GM18508 (cell line): ENCODE data around the gene BRICD5.

Experiments
- ATAC-seq: cut with Tn5 transposase; IDR thresholded peaks from one replicate; pipeline ENCODE4 v1.9.1; 2021; ENCODE audit warnings: moderate number of reproducible peaks; ENCODE audit not compliant: insufficient read depth, unreplicated experiment

Gene BRICD5

DNA sequence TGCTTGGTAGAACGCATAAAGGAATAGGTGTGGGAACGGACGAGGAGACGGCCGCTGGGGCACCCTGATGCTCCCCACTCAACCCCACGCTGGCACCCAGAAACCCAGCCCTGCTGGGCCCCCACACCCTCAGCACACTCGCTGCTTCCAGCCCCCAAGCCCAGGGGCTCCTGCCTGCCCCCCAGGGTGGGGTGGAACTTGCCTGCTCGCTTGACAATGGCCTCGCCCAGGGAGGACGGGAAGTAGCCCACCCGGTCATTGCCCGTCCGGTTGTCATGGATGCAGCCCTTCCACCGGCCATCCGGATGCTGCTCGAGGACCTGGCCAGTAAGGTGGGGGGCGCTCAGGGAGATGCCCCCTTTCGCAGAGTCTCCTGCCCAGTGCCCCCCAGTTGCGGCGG lies 24.2 kb downstream of the BRICD5 start:
- ATAC-seq = no peak

DNA sequence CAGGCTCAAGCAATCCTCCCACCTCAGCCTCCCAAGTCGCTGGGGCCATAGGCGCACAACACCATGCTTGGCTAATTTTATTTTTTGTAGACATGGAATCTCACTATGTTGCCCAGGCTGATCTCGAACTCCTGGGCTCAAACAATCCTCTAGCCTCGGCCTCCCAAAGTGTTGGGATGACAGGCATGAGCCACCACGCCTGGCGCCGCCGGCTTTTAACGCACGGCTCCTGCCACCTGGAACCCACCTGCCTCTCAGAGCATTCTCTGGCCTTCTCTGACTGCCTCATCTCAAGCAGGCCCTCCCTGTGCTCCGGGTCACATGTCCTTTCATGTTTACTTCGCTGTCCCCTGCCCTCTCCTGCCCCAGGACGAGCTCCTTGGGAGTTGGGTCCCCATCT lies 24.6 kb downstream of the BRICD5 start:
- ATAC-seq = no peak

DNA sequence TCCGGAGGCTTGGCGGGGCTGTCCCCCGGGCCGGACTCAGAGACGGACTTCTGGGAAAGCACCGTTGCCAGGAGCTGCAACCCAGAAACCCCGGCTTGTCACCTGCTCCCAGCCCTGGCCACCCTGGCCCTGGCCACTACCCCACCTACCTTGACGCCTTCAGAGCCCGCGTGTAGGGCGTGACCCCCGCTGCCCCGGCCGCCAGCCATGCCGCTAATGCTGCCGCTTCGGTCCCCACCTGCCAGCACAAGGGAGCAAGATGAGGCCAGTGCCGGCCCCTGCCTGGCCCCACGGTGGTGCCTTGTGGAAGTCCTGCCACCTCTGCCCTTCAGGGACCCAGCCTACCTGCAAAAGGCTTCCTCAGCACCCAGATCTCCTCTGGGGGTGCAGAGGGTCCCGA lies 25.7 kb downstream of the BRICD5 start:
- ATAC-seq = no peak

DNA sequence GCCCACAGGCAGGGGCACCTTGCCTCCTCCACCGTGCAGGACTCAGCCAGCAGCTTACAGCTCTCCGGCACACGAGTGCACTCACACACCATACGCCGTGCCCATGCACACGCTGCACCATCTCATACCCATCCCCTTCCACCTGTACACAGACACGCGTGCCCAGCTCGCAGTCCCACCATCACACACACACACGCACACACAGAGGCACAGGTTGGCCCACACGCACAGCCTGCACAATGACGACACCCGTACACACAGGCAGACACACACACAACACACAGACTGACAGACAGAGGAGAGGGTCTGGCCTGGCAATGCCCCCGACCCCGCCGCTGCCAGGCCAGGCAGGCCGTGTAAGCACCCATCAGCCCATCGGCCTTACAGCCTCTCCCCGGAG lies 26.3 kb downstream of the BRICD5 start:
- ATAC-seq = no peak

DNA sequence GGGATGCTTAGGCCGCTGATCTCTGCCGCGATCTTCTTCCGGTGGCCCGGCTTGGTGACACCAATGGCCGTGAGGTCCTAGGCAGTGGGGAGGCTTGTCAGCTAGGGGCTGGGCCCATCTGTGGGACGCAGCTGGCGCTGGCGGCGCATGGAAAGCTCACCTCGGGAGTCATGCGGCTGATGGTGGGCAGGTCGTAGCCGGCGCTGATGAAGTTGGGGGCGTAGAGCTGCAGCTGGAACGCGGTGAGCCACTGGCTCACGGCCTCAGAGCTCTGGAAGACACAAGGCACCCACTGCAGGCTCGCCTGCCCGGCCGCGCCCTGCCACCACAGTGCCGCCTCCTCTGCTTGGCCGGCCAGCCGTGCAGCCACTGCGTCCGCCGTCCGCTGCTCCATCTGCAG lies 27.0 kb downstream of the BRICD5 start:
- no peak for ATAC-seq

DNA sequence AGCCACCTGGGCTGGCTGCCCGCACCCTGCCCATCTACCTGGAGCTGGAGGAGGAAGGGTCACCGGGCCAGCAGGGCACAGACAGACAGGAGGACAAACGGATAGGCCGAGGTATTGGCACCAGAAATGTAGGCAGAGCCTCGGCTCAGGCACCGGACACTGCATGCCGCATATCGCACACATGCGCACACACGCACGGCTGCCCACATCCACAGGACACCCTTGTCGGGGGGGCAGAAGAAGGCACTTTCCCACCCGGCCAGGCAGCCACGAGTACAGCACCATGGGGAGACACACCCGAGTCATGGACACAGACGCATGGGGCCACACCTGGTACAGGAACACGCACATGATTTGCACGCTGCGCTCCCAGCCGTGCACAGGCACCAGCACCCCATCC lies 28.7 kb downstream of the BRICD5 start:
- no peak for ATAC-seq

DNA sequence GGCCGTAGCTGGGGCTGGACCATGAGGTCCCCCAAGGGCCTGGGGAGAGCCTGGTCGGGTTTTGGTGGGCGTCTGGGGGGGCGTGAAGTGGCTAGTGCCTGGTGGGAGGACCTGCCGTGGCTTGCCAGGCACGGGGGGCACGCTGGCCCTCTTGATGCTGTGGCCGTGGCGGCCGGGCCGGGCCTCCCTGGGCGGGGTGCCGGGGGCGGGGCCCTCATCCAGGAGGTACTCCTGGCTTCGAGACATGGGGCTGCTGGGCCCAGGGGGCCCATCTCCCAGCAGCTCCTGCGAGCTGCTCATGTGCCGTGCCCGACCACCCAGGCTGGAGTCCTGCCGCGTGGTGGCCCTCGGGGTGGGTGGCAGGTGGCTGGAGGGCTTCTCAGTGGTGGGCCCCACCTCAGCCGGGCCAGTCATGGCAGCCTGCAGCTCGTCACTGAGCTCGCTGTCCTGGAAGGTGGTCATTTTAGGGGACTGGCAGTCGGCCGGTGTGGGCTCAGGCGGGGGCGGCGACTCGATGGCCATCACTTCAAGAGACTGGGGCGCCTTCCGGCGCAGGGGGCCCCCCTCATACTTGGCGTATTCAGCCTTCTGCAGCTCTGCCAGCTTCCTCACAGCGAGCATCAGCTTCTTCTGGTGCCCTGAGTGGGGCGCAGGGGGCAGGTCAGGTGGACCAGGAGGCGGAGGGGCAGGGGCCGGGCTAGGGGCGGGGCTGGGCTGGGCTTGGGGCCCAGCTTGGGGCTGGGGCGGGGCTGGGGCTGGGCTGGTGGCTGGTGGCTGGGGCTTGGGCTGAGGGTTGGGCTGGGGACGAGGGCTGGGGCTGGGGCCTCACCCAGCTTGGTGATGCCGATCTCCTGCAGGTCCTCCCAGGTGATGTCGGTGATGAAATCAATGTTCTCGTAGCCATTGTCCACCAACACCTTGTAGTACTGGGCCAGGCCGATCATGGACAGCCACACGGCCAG lies 29.4 kb downstream of the BRICD5 start:
- no peak for ATAC-seq

DNA sequence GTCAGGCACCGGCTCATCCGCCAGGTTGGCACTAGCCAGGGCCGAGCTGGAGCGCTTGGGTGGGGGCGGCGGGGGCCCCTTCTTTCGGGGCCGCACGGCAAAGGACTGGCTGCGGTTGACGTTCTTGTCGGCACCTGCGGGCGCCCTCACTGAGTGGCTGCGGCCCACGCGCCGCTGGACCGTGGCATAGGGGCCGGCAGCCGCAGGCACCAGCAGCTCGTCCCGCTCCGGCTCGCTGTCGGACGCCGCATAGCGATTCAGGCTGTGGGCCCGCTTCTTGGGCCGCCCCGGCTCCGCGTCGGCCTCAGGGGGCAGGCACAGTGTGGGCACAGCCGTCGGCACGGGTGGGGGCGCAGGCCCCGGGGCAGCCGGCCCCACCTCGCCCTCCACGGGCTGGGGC lies 30.2 kb downstream of the BRICD5 start:
- ATAC-seq = no peak

DNA sequence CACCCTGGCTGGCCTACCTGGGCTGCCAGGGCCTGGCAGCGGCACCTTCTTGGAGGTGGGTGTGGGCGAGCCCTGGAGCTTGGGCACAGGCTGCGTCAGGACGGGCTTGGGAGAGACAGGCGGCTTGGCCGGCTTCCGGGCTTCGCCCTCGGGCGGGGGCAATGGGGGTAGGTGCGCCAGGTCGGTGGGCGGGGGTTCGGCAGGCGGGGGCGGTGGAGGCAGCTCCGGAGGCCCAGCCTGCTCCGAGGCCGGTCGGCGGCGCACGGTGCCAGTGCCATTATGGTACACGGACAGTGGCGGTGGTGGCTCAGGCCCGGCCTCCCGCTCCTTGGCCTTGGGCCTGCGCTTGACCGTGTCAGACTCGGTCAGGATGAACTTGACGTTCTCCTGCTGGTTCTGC lies 31.1 kb downstream of the BRICD5 start:
- no peak for ATAC-seq

DNA sequence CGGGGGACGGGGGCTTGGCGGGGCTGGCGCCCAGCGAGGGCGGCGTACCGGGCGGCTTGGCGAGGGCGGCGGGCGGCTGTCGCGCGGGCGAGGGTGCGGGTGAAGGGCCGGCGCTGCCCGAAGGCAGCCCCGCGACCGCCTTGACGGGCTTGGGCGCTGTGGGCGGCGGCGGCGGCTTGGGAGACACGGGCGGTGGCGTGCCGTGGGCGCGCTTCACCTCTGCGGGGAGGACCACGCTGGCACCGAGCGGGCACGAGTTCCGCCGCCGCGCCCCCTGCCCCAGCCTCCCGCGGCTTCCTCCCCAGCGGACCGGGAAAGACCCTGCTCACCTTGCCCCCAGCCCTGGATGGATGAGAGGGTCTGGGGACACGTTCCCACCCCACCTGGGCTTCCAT lies 31.6 kb downstream of the BRICD5 start:
- no peak for ATAC-seq

DNA sequence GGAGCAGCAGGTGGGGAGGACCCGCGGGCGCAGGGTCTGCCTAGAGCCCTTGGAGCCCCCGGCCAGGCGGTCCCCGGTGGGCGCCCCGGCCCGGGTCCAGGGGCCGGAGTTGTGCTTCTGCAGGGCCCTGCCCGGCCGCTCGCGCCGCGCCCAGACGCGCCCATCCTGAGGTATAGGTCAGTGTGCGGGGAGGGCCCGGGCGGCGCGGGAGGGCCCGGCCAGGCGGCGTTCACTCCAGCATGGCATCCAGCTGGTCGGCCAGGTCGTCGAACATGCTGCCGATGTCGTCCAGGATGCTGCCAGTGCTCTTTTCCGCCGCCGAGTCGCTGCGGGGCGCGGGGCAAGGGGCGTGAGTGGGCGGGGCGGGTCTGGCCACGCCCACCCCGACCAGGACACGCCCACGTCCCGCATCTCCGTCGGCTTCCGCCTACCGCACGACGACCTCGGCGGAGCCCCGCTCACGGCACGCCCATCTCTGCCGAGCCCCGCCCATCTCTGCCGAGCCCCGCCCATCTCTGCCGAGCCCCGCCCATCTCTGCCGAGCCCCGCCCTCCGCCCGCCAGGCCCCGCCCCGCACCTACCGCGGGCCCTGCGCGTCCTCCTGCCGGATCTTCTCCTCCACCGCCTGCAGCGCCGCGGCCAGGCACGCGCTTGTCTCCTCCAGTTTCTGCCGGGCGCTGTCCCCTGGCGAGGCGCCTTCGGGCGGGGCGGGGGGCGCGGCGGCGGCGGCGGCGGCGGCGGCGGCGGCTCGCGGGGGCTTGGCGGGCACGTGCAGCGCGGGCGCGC lies 32.1 kb downstream of the BRICD5 start:
- no peak for ATAC-seq

DNA sequence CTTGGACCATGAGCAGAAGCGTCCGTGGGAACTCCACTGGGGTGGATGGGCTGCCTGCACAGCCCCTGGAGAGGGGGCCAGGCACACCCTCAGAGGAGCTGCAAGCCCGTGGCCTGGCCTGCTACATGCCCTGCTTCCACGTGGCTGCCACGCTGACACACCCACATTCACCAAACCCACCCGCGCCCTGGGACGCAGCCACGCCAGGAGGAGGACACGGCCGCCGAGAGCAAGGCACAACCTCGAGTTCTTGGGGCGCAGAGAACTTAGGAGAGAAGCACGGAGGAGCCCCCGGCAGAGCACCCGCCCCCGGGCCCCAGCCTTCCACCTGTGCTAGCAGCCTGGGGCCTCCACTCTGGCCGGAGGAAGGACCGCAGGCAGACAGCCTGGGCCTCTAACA lies 33.1 kb downstream of the BRICD5 start:
- ATAC-seq = no peak

DNA sequence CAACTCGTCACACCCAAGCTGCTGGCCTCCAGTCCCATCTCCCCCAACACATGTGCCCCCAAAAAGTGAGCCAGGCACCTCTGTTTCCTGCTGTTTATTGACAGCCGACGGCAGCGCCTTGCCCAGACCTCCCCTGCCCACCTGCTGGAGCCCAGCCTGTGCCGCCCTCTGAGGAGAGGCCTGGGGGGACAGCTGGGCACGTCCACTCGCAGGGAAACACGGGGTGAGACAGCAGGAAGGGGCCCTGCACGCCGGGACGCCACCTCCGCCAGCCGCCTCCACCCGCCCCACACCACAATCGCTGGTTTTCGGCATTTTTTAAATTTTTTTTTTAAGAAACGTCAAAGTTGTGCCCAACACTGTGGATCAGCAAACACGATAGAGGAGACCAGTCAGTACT lies 33.6 kb downstream of the BRICD5 start:
- no peak for ATAC-seq

DNA sequence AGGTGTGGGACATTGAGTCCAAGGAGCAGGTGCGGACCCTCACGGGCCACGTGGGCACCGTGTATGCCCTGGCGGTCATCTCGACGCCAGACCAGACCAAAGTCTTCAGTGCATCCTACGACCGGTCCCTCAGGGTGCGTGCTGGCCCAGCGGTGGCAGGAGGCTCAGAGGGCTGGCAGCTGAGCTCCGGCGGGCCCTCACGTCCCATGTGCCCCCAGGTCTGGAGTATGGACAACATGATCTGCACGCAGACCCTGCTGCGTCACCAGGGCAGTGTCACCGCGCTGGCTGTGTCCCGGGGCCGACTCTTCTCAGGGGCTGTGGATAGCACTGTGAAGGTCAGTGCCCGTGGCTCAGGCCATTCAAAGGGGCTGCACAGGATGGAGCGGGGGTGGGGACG lies 34.6 kb downstream of the BRICD5 start:
- ATAC-seq = no peak

DNA sequence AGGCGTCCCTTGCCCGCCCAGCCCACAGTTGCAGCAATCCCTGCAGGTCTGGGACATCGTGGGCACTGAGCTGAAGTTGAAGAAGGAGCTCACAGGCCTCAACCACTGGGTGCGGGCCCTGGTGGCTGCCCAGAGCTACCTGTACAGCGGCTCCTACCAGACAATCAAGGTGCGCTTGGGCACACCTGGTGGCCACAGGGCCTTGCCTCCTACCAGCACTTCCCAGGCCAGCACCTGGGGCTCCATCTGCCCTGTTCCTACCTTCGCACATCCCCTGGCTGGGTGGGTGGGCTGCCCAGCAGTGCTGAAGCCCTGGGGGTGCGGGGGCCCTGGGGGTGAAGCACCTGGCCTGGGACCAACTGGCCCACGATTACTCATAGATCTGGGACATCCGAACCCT lies 35.2 kb downstream of the BRICD5 start:
- ATAC-seq = no peak

DNA sequence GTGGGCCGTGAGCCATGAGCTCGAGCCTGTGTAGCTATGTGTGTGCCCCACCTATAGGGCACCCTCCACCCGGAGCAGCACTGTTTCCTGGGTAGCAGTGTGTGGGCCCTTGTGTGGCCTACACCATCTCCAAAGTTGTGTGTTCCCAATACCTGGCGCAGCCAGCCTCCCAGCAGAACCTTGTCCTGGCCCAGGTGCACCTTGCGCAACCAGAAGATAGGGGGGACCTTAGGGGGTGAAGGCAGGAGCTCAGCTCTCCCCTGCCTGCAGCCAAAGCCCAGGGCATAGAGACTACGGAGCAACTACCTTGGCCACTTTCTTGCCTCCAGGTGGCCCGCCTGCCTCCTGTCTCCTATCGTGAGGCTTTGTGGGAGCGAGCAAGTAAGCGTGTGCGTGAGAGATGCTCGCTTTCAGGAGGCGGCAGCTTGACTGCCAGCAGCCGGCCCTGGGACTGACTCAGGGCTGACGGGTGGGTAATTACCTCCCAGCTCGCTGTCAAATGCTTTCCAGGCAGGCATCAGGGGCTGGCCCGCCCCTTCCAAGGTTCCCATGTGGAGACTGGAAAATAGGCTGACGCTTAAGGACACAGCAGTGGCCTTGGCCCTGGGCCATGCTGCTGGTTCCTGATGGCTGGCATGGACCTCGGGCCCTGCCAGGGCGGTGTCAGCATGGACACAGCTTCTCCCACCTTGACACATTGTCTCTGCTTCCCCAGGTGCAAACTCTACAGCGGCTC lies 36.1 kb downstream of the BRICD5 start:
- no peak for ATAC-seq

DNA sequence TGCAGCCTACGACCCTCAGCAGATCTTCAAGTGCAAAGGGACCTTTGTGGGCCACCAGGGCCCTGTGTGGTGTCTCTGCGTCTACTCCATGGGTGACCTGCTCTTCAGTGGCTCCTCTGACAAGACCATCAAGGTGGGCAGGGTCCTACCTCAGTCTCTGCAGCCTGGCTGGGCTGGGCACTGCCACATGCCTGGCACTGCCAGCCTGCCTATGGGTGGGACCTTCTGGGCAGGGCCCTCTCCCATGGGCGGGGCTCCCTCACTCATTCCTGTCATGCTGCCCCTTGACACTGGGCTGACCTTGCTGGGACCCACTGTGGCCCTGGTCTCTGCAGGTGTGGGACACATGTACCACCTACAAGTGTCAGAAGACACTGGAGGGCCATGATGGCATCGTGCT lies 36.7 kb downstream of the BRICD5 start:
- no peak for ATAC-seq

DNA sequence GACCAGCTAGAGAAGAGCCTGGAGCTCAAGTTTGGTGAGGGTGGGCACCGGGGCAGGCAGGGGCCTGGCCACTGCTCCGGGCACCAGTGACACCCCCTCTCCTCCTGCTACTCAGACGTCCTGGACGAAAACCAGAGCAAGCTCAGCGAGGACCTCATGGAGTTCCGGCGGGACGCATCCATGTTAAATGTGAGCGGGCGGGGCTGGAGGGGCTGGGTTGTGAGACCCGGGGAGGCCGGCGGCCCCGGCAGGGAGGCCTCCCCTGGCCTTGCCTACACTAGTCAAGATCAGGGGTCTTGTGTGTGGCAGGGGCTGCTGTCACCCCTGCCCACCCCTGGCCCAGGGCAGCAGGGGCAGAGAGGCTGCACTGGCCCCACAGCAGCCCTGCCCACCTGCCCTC lies 37.3 kb downstream of the BRICD5 start:
- no peak for ATAC-seq

DNA sequence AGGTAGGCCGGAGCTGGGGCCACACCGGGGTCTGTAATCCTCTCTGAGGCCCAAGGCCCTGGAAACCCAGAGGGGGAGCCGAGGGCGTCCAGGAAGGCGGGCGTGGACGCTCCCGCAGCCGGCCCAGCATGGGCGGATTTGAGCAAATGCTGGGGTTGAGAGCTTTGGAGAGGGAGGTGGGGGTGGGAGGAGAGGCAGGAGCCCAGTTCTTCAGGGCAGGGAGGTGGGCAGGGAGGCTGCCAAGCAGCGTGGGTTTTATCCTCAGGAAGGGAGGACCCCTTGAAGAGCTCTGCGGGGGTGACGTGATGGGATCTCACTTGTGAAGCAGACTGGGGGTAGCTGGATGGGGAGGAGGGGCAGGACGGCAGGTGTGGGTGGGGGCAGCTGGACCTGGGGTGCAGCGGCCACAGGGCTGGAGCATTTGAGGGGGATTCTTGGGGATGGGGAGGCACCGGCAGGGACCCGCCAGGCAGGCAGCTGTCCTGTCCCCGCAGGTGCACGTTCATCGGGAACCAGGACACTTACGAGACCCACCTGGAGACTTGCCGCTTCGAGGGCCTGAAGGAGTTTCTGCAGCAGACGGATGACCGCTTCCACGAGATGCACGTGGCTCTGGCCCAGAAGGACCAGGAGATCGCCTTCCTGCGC lies 37.9 kb downstream of the BRICD5 start:
- no peak for ATAC-seq

DNA sequence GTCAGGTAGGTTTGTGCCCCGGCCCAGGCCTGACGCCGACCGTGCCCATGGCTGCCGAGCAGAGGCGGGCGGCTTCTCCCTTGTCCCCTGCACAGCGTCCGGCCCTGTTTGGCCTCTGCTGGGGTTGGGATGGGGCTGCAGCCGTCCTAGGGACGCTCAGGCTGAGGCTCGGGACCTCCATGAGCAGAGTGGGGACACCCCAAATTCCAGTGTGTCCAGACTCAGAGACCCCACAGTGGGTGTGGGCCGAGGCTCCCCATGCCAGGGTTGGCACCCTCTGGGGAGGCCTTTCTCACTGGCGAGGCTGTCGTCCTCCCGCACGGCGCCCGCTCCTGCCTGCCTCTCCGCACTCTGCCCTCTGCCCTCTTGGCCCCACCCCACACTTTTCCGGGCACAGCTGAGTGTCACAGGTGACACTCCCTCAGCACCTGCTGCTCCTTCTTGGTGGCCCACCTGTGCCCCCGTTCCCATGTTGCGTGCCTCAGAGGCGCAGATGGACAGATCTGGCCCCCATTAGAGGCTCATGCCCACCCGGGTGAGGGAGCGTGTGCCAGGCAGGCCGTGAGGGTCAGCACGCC lies 39.0 kb downstream of the BRICD5 start:
- ATAC-seq = no peak
